ENCODE results near the gene HTT.

GRCh38 chr4:3047464-3048286 lies 26.8 kb upstream of the HTT start:
- TF ChIP-seq CTCF (IDR thresholded peaks at IDR 0.05; ENCODE audit: low read depth, low read length, missing input control) (peak; percentile 68), REST (IDR thresholded peaks at IDR 0.05) (no peak), YY1 (IDR thresholded peaks at IDR 0.05) (no peak), FOXA2 (IDR thresholded peaks at IDR 0.05) (no peak), SP1 (IDR thresholded peaks at IDR 0.05) (no peak), NR2F2 (IDR thresholded peaks at IDR 0.05) (no peak), MAX (IDR thresholded peaks at IDR 0.05) (no peak), JUND (IDR thresholded peaks at IDR 0.05) (peak in 1 of 2 donors; percentile 26), RAD21 (IDR thresholded peaks at IDR 0.05) (peak; percentile 84 to 90), GABPA (IDR thresholded peaks at IDR 0.05 in 1 of 2, conservative IDR thresholded peaks at IDR 0.05 in 1 of 2) (no peak), TAF1 (conservative IDR thresholded peaks at IDR 0.05) (no peak), FOXA1 (IDR thresholded peaks at IDR 0.05) (no peak), ATF3 (IDR thresholded peaks at IDR 0.05) (no peak)
